Neutrophil (primary cell): ENCODE data around the gene AP3M1.

Experiments
- H3K27ac ChIP-seq: fragments of 200-600 bp; sonication (generic); 2 replicates; pipeline ENCODE4 v1.5.1; 2016; ENCODE audit warnings: mild to moderate bottlenecking, moderate library complexity
- H3K27me3 ChIP-seq: fragments of 200-600 bp; sonication (generic); 2 replicates; pipeline ENCODE4 v1.6.0; 2016; ENCODE audit warnings: mild to moderate bottlenecking
- H3K36me3 ChIP-seq: fragments of 200-600 bp; sonication (generic); 2 replicates; pipeline ENCODE4 v1.5.1; 2017
- H3K4me1 ChIP-seq, 2 experiments: fragments of 200-600 bp in 1 of 2; sonication (generic) in 1 of 2; 1 replicate in 1 of 2; 2 replicates in 1 of 2; pipeline versions ENCODE4 v1.5.1 to v1.6.1; 2013 to 2016; ENCODE audit warnings: low read depth in 1 of 2, low read length in 1 of 2, mild to moderate bottlenecking in 1 of 2, moderate library complexity in 1 of 2; ENCODE audit not compliant: control insufficient read depth in 1 of 2, insufficient read depth in 1 of 2
- H3K4me3 ChIP-seq, 2 experiments: fragments of 200-600 bp in 1 of 2; sonication (generic) in 1 of 2; 1 replicate in 1 of 2; 2 replicates in 1 of 2; pipeline ENCODE4 v1.5.1; 2013 to 2016; ENCODE audit warnings: low read depth in 1 of 2, low read length in 1 of 2, mild to moderate bottlenecking in 1 of 2, moderate library complexity in 1 of 2
- H3K9me3 ChIP-seq: fragments of 200-600 bp; sonication (generic); 2 replicates; pipeline ENCODE4 v1.5.1; 2016
- CTCF ChIP-seq: fragments of 200-600 bp; sonication (generic); IDR thresholded peaks from 2 replicates; pipeline ENCODE4 v1.5.1; 2016; ENCODE audit warnings: antibody characterized with exemption

Gene AP3M1

GRCh38 chr10:74083304-74083703 lies 67.3 kb downstream of the AP3M1 start:
- Histone ChIP-seq H3K9me3 (no peaks in the 10 kb centered on the region), H3K27ac (no peak overlapping the region), H3K4me3 (no peak overlapping the region), H3K27me3 (no peaks in the 10 kb centered on the region), H3K36me3 (peaks cover 52% of the 10 kb centered on the region), H3K4me1 (peaks cover 15 to 16% of the 10 kb centered on the region in 2 experiments)
- TF ChIP-seq CTCF: no peak

DNA sequence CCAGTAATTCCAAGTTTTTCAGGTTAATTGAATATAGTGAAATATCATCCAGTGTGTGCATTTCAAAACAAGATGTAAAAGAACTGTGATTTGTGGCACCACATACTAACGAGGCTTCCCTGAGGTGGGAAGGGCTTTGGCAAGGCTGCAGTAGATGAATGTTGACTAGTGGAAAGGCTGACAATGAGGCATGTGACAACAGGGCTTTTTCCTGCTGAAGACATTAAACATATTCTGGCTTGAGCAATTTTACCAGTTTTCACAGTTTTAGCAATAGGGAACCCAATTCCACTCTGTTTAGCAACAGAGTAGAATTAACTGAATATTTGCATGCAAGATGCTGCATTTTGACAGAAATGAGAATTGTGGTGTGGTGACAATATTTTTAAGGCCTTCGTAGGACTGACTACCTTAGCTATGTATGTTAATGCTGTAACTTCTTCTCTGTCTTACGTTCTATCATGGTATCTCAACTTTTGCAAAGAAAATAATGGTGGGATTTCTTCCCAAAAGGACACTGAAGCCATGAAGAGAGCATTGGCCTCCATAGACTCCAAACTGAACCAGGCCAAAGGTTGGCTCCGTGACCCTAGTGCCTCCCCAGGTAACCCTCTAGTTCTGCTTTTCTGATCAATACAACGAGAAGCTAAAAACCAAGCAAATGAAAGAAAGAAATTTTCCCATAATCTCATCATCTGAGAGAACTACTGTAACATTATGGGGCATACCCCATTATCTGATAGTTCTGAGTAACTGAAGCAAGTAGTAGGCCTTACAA lies 68.5 kb downstream of the AP3M1 start:
- no peaks in the 10 kb centered on the region for H3K9me3 ChIP-seq
- no peaks in the 10 kb centered on the region for H3K27me3 ChIP-seq
- no peak for TF ChIP-seq CTCF
- H3K36me3 ChIP-seq: peaks cover 59% of the 10 kb centered on the region
- peaks cover 15 to 16% of the 10 kb centered on the region in 2 experiments for H3K4me1 ChIP-seq
- H3K4me3 ChIP-seq: no peak overlapping the region
- peak overlapping the region; percentile 63 for H3K27ac ChIP-seq

GRCh38 chr10:74081192-74081803 lies 69.3 kb downstream of the AP3M1 start:
- Histone ChIP-seq H3K4me3 (no peak overlapping the region), H3K27me3 (no peaks in the 10 kb centered on the region), H3K4me1 (peaks cover 15 to 16% of the 10 kb centered on the region in 2 experiments), H3K27ac (peak overlapping the region; percentile 63), H3K36me3 (peaks cover 59% of the 10 kb centered on the region), H3K9me3 (no peaks in the 10 kb centered on the region)
- peak; percentile 54 for TF ChIP-seq CTCF

GRCh38 chr10:74079936-74080590 lies 70.6 kb downstream of the AP3M1 start:
- TF ChIP-seq CTCF: no peak
- H3K36me3 ChIP-seq: peaks cover 58% of the 10 kb centered on the region
- H3K27me3 ChIP-seq: no peaks in the 10 kb centered on the region
- peak overlapping the region; percentile 63 for H3K27ac ChIP-seq
- H3K4me1 ChIP-seq: peaks cover 15 to 16% of the 10 kb centered on the region in 2 experiments
- H3K4me3 ChIP-seq: no peak overlapping the region
- no peaks in the 10 kb centered on the region for H3K9me3 ChIP-seq

DNA sequence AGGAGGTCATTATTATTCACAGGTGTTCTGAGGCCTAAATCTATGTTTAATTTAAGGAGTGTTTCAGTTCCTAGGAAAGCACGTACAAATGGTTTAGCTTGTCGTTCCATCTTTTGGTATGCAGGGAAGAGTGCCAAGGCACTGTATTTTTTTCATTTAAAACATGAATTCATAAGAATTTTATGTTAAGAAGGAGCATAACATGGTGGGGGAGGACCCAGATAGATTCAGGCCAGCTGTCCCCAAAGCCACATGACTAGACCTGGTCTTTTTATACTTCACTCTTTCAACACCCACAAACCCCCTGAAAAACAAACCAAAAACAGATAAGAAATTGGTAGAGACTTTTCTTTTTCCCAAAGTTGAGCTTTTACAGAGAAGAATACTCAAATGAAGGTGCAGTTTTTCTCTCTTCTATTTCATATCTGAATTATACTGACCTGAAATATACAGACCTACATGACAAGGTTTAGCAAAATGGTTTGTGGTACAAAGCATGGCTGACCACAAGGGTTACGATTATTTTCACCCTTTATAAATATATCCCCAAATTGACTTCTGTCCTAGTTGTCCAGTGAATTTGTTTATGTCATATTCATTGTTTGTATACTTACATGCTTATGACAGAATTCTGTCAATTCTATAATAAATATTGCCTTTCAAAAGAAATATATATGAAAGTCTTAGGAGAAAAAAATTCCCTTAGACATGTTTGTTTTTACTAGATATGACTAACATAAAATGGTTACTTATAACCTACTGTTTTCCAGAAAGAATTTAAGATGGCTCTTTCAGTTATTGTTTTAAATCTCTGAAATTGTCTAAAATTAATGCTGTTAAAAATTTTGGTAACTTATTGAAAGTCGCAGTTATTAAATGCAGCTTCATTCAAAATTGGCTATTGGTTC lies 71.3 kb downstream of the AP3M1 start:
- Histone ChIP-seq H3K9me3 (no peaks in the 10 kb centered on the region), H3K27me3 (no peaks in the 10 kb centered on the region), H3K4me1 (peaks cover 15 to 16% of the 10 kb centered on the region in 2 experiments), H3K27ac (no peak overlapping the region), H3K36me3 (peaks cover 55% of the 10 kb centered on the region), H3K4me3 (no peak overlapping the region)
- no peak for TF ChIP-seq CTCF
